Measurements from ENCODE around the gene PRPF40A.

The PRPF40A gene

DNA sequence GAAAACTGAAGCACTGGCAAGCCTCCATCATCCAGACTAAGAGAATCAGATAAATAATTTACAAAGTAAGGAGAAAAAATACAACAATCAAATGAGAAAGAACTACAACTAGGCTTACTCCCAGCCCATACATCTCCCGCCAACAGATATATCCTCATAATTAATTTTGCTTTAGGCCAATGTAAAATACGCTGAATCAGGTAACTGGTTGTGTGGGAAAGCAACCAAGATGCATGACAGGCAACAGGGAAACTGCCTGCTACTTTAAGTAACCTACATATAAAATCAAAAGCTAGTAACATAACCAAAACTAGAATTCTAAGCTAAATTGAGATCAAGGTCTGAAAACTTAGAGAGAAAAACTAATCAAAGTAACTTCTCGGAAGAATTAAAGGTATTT lies 21.5 kb downstream of the PRPF40A start:
- Histone ChIP-seq H3K4me3 (ENCODE audit: low read depth, low read length) (no peak overlapping the region), H3K4me1 (ENCODE audit: control insufficient read depth, insufficient read depth, low read length) (peaks cover 3% of the 10 kb centered on the region; the same call in 1 of the 2 replicates), H3K36me3 (ENCODE audit: control insufficient read depth in 2 of 2, insufficient read depth in 1 of 2, low read length in 2 of 2) (peaks cover 5 to 33% of the 10 kb centered on the region in 2 experiments), H3K9me3 (ENCODE audit: control insufficient read depth, insufficient read depth, low read depth, low read length) (no peaks in the 10 kb centered on the region), H3K27ac (ENCODE audit: extremely low read depth, low read depth, low read length) (no peak overlapping the region)
- no peak for TF ChIP-seq ZNF48 (tag by site-specific recombination; IDR thresholded peaks at IDR 0.05)
- TF ChIP-seq ZNF768 (tag by site-specific recombination; IDR thresholded peaks at IDR 0.05) = no peak
- TF ChIP-seq, protein P1, sequence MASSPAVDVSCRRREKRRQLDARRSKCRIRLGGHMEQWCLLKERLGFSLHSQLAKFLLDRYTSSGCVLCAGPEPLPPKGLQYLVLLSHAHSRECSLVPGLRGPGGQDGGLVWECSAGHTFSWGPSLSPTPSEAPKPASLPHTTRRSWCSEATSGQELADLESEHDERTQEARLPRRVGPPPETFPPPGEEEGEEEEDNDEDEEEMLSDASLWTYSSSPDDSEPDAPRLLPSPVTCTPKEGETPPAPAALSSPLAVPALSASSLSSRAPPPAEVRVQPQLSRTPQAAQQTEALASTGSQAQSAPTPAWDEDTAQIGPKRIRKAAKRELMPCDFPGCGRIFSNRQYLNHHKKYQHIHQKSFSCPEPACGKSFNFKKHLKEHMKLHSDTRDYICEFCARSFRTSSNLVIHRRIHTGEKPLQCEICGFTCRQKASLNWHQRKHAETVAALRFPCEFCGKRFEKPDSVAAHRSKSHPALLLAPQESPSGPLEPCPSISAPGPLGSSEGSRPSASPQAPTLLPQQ (tag by site-specific recombination; IDR thresholded peaks at IDR 0.05) = no peak
- no peak for TF ChIP-seq ZNF792 (tag by site-specific recombination; IDR thresholded peaks at IDR 0.05)
- CTCF ChIA-PET = no interaction called here
- POLR2A ChIA-PET = no interaction called here

DNA sequence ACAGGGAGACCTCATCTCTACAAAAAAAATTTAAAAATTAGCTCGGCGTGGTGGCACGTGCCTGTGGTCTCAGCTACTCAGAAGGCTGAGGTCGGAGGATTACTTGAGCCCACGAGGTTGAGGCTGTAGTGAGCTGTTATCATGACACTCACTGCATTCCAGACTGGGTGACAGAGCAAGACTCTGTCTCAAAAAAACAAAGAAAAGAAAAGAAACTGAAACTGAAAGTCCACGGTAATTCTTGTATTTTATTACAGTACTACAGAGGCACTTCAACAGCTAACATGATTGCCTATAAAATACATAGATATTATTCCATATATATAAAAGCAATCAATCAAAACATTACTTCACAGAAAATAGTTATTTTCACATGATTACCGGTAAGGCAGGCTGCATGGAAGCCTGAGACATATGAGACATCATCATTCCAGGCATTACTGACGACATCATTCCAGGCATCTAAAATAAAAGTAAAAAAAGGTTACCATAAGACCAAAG lies 23.1 kb downstream of the PRPF40A start:
- Histone ChIP-seq H3K27ac (ENCODE audit: extremely low read depth, low read depth, low read length) (no peak overlapping the region), H3K4me3 (ENCODE audit: low read depth, low read length) (peak overlapping the region; percentile 9), H3K36me3 (ENCODE audit: control insufficient read depth in 2 of 2, insufficient read depth in 1 of 2, low read length in 2 of 2) (peaks cover 17 to 36% of the 10 kb centered on the region in 2 experiments), H3K9me3 (ENCODE audit: control insufficient read depth, insufficient read depth, low read depth, low read length) (no peaks in the 10 kb centered on the region), H3K4me1 (ENCODE audit: control insufficient read depth, insufficient read depth, low read length) (peaks cover 3% of the 10 kb centered on the region; the same call in 1 of the 2 replicates)
- POLR2A ChIA-PET = interaction anchor here (1.3 kb wide), 1 partner anchor 23 kb away, joined by 3 read pairs; the partner anchor contains the start of gene PRPF40A
- TF ChIP-seq, protein P2, sequence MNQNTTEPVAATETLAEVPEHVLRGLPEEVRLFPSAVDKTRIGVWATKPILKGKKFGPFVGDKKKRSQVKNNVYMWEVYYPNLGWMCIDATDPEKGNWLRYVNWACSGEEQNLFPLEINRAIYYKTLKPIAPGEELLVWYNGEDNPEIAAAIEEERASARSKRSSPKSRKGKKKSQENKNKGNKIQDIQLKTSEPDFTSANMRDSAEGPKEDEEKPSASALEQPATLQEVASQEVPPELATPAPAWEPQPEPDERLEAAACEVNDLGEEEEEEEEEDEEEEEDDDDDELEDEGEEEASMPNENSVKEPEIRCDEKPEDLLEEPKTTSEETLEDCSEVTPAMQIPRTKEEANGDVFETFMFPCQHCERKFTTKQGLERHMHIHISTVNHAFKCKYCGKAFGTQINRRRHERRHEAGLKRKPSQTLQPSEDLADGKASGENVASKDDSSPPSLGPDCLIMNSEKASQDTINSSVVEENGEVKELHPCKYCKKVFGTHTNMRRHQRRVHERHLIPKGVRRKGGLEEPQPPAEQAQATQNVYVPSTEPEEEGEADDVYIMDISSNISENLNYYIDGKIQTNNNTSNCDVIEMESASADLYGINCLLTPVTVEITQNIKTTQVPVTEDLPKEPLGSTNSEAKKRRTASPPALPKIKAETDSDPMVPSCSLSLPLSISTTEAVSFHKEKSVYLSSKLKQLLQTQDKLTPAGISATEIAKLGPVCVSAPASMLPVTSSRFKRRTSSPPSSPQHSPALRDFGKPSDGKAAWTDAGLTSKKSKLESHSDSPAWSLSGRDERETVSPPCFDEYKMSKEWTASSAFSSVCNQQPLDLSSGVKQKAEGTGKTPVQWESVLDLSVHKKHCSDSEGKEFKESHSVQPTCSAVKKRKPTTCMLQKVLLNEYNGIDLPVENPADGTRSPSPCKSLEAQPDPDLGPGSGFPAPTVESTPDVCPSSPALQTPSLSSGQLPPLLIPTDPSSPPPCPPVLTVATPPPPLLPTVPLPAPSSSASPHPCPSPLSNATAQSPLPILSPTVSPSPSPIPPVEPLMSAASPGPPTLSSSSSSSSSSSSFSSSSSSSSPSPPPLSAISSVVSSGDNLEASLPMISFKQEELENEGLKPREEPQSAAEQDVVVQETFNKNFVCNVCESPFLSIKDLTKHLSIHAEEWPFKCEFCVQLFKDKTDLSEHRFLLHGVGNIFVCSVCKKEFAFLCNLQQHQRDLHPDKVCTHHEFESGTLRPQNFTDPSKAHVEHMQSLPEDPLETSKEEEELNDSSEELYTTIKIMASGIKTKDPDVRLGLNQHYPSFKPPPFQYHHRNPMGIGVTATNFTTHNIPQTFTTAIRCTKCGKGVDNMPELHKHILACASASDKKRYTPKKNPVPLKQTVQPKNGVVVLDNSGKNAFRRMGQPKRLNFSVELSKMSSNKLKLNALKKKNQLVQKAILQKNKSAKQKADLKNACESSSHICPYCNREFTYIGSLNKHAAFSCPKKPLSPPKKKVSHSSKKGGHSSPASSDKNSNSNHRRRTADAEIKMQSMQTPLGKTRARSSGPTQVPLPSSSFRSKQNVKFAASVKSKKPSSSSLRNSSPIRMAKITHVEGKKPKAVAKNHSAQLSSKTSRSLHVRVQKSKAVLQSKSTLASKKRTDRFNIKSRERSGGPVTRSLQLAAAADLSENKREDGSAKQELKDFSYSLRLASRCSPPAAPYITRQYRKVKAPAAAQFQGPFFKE (tag by site-specific recombination; IDR thresholded peaks at IDR 0.05; ENCODE audit: borderline replicate concordance) = no peak
- no peak for TF ChIP-seq ZNF157 (tag by site-specific recombination; IDR thresholded peaks at IDR 0.05)
- TF ChIP-seq ZNF600 (tag by site-specific recombination; IDR thresholded peaks at IDR 0.05) = peak; percentile 45; the same call in 1 of the 2 replicates
- TF ChIP-seq KLF10 (tag by site-specific recombination; IDR thresholded peaks at IDR 0.05) = no peak
- no peak for TF ChIP-seq ZNF664 (tag by site-specific recombination; IDR thresholded peaks at IDR 0.05)
- no peak for TF ChIP-seq KLF1 (tag by site-specific recombination; IDR thresholded peaks at IDR 0.05)
- CTCF ChIA-PET = interaction anchor here (0.9 kb wide), 1 partner anchor 22 kb away, joined by 3 read pairs; no protein-coding TSS in a partner anchor

DNA sequence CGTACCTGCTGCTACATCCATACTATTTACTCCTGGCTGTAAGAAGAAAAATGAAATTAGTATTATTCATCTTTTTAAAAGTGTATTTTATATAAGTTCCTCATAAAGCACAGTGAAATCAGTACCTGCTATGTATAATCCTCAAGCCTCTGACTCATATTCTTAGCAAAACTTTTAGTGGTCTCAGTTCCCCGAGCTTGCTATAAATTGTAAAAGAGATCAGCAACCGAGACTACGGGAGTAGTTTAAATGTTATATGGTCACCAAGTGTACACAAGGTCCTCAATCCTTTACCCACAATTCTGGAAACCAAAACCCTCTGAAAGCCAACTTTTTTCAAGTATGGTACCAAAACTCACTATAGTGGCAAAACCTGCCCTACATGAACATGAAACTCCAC lies 24.2 kb downstream of the PRPF40A start:
- H3K4me1 ChIP-seq (ENCODE audit: control insufficient read depth, insufficient read depth, low read length) = peaks cover 3% of the 10 kb centered on the region; the same call in 1 of the 2 replicates
- ChIA-PET POLR2A (no interaction called here), CTCF (no interaction called here)
- H3K4me3 ChIP-seq (ENCODE audit: low read depth, low read length) = no peak overlapping the region
- no peak overlapping the region for H3K27ac ChIP-seq (ENCODE audit: extremely low read depth, low read depth, low read length)
- H3K36me3 ChIP-seq (ENCODE audit: control insufficient read depth in 2 of 2, insufficient read depth in 1 of 2, low read length in 2 of 2) = peaks cover 17 to 47% of the 10 kb centered on the region in 2 experiments
- H3K9me3 ChIP-seq (ENCODE audit: control insufficient read depth, insufficient read depth, low read depth, low read length) = no peaks in the 10 kb centered on the region
- TF ChIP-seq ZNF292 (tag by site-specific recombination; IDR thresholded peaks at IDR 0.05; ENCODE audit: borderline replicate concordance, low read depth) (no peak), ZNF426 (tag by site-specific recombination; IDR thresholded peaks at IDR 0.05) (no peak), BCL11B (tag by site-specific recombination; IDR thresholded peaks at IDR 0.05; ENCODE audit: low read depth) (no peak), ZNF174 (tag by site-specific recombination; IDR thresholded peaks at IDR 0.05) (no peak), ZBTB7A (tag by site-specific recombination; IDR thresholded peaks at IDR 0.05; ENCODE audit: low read depth) (no peak), ZNF169 (tag by site-specific recombination; IDR thresholded peaks at IDR 0.05) (no peak), ZNF37A (tag by site-specific recombination; IDR thresholded peaks at IDR 0.05) (no peak)
- TF ChIP-seq, protein P3, sequence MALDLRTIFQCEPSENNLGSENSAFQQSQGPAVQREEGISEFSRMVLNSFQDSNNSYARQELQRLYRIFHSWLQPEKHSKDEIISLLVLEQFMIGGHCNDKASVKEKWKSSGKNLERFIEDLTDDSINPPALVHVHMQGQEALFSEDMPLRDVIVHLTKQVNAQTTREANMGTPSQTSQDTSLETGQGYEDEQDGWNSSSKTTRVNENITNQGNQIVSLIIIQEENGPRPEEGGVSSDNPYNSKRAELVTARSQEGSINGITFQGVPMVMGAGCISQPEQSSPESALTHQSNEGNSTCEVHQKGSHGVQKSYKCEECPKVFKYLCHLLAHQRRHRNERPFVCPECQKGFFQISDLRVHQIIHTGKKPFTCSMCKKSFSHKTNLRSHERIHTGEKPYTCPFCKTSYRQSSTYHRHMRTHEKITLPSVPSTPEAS (tag by site-specific recombination; IDR thresholded peaks at IDR 0.05) = no peak
- TF ChIP-seq, protein P4, sequence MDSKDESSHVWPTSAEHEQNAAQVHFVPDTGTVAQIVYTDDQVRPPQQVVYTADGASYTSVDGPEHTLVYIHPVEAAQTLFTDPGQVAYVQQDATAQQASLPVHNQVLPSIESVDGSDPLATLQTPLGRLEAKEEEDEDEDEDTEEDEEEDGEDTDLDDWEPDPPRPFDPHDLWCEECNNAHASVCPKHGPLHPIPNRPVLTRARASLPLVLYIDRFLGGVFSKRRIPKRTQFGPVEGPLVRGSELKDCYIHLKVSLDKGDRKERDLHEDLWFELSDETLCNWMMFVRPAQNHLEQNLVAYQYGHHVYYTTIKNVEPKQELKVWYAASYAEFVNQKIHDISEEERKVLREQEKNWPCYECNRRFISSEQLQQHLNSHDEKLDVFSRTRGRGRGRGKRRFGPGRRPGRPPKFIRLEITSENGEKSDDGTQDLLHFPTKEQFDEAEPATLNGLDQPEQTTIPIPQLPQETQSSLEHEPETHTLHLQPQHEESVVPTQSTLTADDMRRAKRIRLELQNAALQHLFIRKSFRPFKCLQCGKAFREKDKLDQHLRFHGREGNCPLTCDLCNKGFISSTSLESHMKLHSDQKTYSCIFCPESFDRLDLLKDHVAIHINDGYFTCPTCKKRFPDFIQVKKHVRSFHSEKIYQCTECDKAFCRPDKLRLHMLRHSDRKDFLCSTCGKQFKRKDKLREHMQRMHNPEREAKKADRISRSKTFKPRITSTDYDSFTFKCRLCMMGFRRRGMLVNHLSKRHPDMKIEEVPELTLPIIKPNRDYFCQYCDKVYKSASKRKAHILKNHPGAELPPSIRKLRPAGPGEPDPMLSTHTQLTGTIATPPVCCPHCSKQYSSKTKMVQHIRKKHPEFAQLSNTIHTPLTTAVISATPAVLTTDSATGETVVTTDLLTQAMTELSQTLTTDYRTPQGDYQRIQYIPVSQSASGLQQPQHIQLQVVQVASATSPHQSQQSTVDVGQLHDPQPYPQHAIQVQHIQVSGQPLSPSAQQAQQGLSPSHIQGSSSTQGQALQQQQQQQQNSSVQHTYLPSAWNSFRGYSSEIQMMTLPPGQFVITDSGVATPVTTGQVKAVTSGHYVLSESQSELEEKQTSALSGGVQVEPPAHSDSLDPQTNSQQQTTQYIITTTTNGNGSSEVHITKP (tag by site-specific recombination; IDR thresholded peaks at IDR 0.05) = no peak
